ENCODE measurements around the gene DGKB.

DGKB gene

DNA sequence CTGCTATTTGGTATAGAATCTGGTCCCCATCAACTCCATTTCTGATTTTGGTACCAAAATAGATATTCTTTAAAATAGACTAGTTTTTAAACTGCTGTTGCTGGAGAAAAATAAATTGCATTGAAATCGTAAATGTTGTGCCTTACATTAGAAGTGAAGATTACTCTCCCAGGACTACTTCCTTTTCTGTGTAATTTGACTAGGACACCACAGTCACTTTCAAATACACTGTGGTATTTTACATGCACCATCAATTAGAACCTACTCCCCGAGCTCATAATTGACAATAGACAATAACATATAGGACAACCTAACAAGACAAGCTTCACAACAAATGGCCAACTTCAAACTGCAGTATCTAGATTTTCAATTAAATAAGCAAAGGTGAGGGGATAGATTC is 211.5 kb downstream of the DGKB start:
- Histone ChIP-seq H3K27ac (ENCODE audit: low read length, poor library complexity, severe bottlenecking) (no peak overlapping the region), H3K4me2 (ENCODE audit: low read length, poor library complexity, severe bottlenecking) (no peak overlapping the region), H3K36me3 (ENCODE audit: control insufficient read depth in 1 of 2, insufficient read depth in 2 of 2, low read depth in 1 of 2, low read length in 2 of 2) (no peaks in the 10 kb centered on the region), H3K18ac (ENCODE audit: low read depth in 1 of 2, low read length in 2 of 2) (no peak overlapping the region), H2AK5ac (ENCODE audit: low read length, severe bottlenecking) (no peak overlapping the region), H2BK5ac (ENCODE audit: low read depth, low read length, poor library complexity, severe bottlenecking) (no peak overlapping the region), H3K4ac (ENCODE audit: low read depth in 1 of 2, low read length in 2 of 2) (no peak overlapping the region), H2BK12ac (ENCODE audit: low read length in 2 of 2) (no peak overlapping the region), H2BK15ac (ENCODE audit: low read depth, poor library complexity, severe bottlenecking) (no peak overlapping the region), H4K91ac (ENCODE audit: low read length) (no peak overlapping the region), H3K27me3 (ENCODE audit: control insufficient read depth in 1 of 2, insufficient read depth in 1 of 2, low read length in 2 of 2) (no peaks in the 10 kb centered on the region), H2AFZ (ENCODE audit: low read depth, low read length) (no peak overlapping the region), H3K14ac (ENCODE audit: low read length in 2 of 2) (no peak overlapping the region), H3K4me1 (ENCODE audit: control insufficient read depth, insufficient read depth, low read depth, low read length) (no peaks in the 10 kb centered on the region), H3K4me3 (ENCODE audit: insufficient read depth in 1 of 2, low read depth in 1 of 2, low read length in 2 of 2) (no peak overlapping the region), H2BK120ac (ENCODE audit: low read depth, low read length) (no peak overlapping the region), H4K8ac (ENCODE audit: low read length) (no peak overlapping the region), H3K23ac (ENCODE audit: low read length in 2 of 2) (no peak overlapping the region), H3K79me1 (replicated peaks; ENCODE audit: low read length, poor library complexity, severe bottlenecking) (no peaks in the 10 kb centered on the region), H3K9ac (ENCODE audit: low read length) (no peak overlapping the region), H3K9me3 (ENCODE audit: control insufficient read depth, low read length) (no peaks in the 10 kb centered on the region)
- 82% methylated on average over 2 of the region's 2 CpGs for WGBS
- DNase-seq = no peak

DNA sequence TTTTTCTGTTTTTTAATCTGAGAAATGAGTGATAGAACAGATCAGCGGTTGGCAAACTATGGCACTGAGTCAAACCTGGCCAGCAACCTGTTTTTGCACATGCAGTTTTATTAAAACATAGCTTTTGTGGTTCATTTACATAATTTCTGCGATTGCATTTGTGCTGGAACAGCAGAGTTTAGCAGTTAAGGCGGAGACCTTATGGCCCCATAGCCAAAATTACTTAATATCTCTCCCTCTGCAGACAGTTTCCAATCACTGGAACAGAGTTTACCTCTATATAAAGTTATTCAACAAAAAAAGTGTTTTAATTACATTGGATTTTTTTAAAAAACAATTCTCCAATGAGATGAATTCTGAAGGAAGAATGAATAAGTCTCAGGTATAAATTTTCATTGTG is 212.1 kb downstream of the DGKB start:
- H3K36me3 ChIP-seq (ENCODE audit: control insufficient read depth in 1 of 2, insufficient read depth in 2 of 2, low read depth in 1 of 2, low read length in 2 of 2) = no peaks in the 10 kb centered on the region
- no peak overlapping the region for H3K18ac ChIP-seq (ENCODE audit: low read depth in 1 of 2, low read length in 2 of 2)
- H2BK12ac ChIP-seq (ENCODE audit: low read length in 2 of 2) = no peak overlapping the region
- no peak overlapping the region for H2AK5ac ChIP-seq (ENCODE audit: low read length, severe bottlenecking)
- no peak for DNase-seq
- no peak overlapping the region for H2BK15ac ChIP-seq (ENCODE audit: low read depth, poor library complexity, severe bottlenecking)
- H3K9ac ChIP-seq (ENCODE audit: low read length) = no peak overlapping the region
- WGBS = 100% methylated on average over 3 of the region's 3 CpGs
- no peaks in the 10 kb centered on the region for H3K27me3 ChIP-seq (ENCODE audit: control insufficient read depth in 1 of 2, insufficient read depth in 1 of 2, low read length in 2 of 2)
- H2BK120ac ChIP-seq (ENCODE audit: low read depth, low read length) = no peak overlapping the region
- no peak overlapping the region for H3K27ac ChIP-seq (ENCODE audit: low read length, poor library complexity, severe bottlenecking)
- no peaks in the 10 kb centered on the region for H3K79me1 ChIP-seq (replicated peaks; ENCODE audit: low read length, poor library complexity, severe bottlenecking)
- no peaks in the 10 kb centered on the region for H3K9me3 ChIP-seq (ENCODE audit: control insufficient read depth, low read length)
- H3K4ac ChIP-seq (ENCODE audit: low read depth in 1 of 2, low read length in 2 of 2) = no peak overlapping the region
- H3K23ac ChIP-seq (ENCODE audit: low read length in 2 of 2) = no peak overlapping the region
- H3K14ac ChIP-seq (ENCODE audit: low read length in 2 of 2) = no peak overlapping the region
- no peak overlapping the region for H4K8ac ChIP-seq (ENCODE audit: low read length)
- no peak overlapping the region for H2AFZ ChIP-seq (ENCODE audit: low read depth, low read length)
- H3K4me1 ChIP-seq (ENCODE audit: control insufficient read depth, insufficient read depth, low read depth, low read length) = no peaks in the 10 kb centered on the region
- no peak overlapping the region for H3K4me3 ChIP-seq (ENCODE audit: insufficient read depth in 1 of 2, low read depth in 1 of 2, low read length in 2 of 2)
- no peak overlapping the region for H3K4me2 ChIP-seq (ENCODE audit: low read length, poor library complexity, severe bottlenecking)
- H2BK5ac ChIP-seq (ENCODE audit: low read depth, low read length, poor library complexity, severe bottlenecking) = no peak overlapping the region
- no peak overlapping the region for H4K91ac ChIP-seq (ENCODE audit: low read length)

- Histone ChIP-seq H3K23ac (ENCODE audit: low read length in 2 of 2) (no peak overlapping the region), H3K79me1 (replicated peaks; ENCODE audit: low read length, poor library complexity, severe bottlenecking) (no peaks in the 10 kb centered on the region), H2BK15ac (ENCODE audit: low read depth, poor library complexity, severe bottlenecking) (no peak overlapping the region), H4K8ac (ENCODE audit: low read length) (no peak overlapping the region), H3K18ac (ENCODE audit: low read depth in 1 of 2, low read length in 2 of 2) (no peak overlapping the region), H3K4me1 (ENCODE audit: control insufficient read depth, insufficient read depth, low read depth, low read length) (no peaks in the 10 kb centered on the region), H3K14ac (ENCODE audit: low read length in 2 of 2) (no peak overlapping the region), H3K27me3 (ENCODE audit: control insufficient read depth in 1 of 2, insufficient read depth in 1 of 2, low read length in 2 of 2) (no peaks in the 10 kb centered on the region), H3K4me3 (ENCODE audit: insufficient read depth in 1 of 2, low read depth in 1 of 2, low read length in 2 of 2) (no peak overlapping the region), H3K27ac (ENCODE audit: low read length, poor library complexity, severe bottlenecking) (no peak overlapping the region), H3K4ac (ENCODE audit: low read depth in 1 of 2, low read length in 2 of 2) (no peak overlapping the region), H3K9me3 (ENCODE audit: control insufficient read depth, low read length) (no peaks in the 10 kb centered on the region), H3K9ac (ENCODE audit: low read length) (no peak overlapping the region), H4K91ac (ENCODE audit: low read length) (no peak overlapping the region), H2AK5ac (ENCODE audit: low read length, severe bottlenecking) (no peak overlapping the region), H3K36me3 (ENCODE audit: control insufficient read depth in 1 of 2, insufficient read depth in 2 of 2, low read depth in 1 of 2, low read length in 2 of 2) (no peaks in the 10 kb centered on the region), H2BK12ac (ENCODE audit: low read length in 2 of 2) (no peak overlapping the region), H2BK120ac (ENCODE audit: low read depth, low read length) (no peak overlapping the region), H2BK5ac (ENCODE audit: low read depth, low read length, poor library complexity, severe bottlenecking) (no peak overlapping the region), H2AFZ (ENCODE audit: low read depth, low read length) (no peak overlapping the region), H3K4me2 (ENCODE audit: low read length, poor library complexity, severe bottlenecking) (no peak overlapping the region)
- no peak for DNase-seq
- 100% methylated on average over 2 of the region's 5 CpGs for WGBS
Observed at GRCh38 chr7:14690075-14690474, 212.5 kb downstream of the DGKB start.

GRCh38 chr7:14688208-14688607 is 214.3 kb downstream of the DGKB start:
- H3K27me3 ChIP-seq (ENCODE audit: control insufficient read depth in 1 of 2, insufficient read depth in 1 of 2, low read length in 2 of 2) = no peaks in the 10 kb centered on the region
- no peak overlapping the region for H3K18ac ChIP-seq (ENCODE audit: low read depth in 1 of 2, low read length in 2 of 2)
- H3K79me1 ChIP-seq (replicated peaks; ENCODE audit: low read length, poor library complexity, severe bottlenecking) = no peaks in the 10 kb centered on the region
- no peak overlapping the region for H2AFZ ChIP-seq (ENCODE audit: low read depth, low read length)
- H4K8ac ChIP-seq (ENCODE audit: low read length) = no peak overlapping the region
- H3K4me3 ChIP-seq (ENCODE audit: insufficient read depth in 1 of 2, low read depth in 1 of 2, low read length in 2 of 2) = no peak overlapping the region
- no peak overlapping the region for H4K91ac ChIP-seq (ENCODE audit: low read length)
- no peaks in the 10 kb centered on the region for H3K36me3 ChIP-seq (ENCODE audit: control insufficient read depth in 1 of 2, insufficient read depth in 2 of 2, low read depth in 1 of 2, low read length in 2 of 2)
- no peak overlapping the region for H3K4ac ChIP-seq (ENCODE audit: low read depth in 1 of 2, low read length in 2 of 2)
- no peaks in the 10 kb centered on the region for H3K4me1 ChIP-seq (ENCODE audit: control insufficient read depth, insufficient read depth, low read depth, low read length)
- no peak overlapping the region for H3K23ac ChIP-seq (ENCODE audit: low read length in 2 of 2)
- H3K14ac ChIP-seq (ENCODE audit: low read length in 2 of 2) = no peak overlapping the region
- H2AK5ac ChIP-seq (ENCODE audit: low read length, severe bottlenecking) = no peak overlapping the region
- no peak overlapping the region for H3K4me2 ChIP-seq (ENCODE audit: low read length, poor library complexity, severe bottlenecking)
- no peak overlapping the region for H2BK12ac ChIP-seq (ENCODE audit: low read length in 2 of 2)
- no peak overlapping the region for H3K9ac ChIP-seq (ENCODE audit: low read length)
- H3K27ac ChIP-seq (ENCODE audit: low read length, poor library complexity, severe bottlenecking) = no peak overlapping the region
- no peak overlapping the region for H2BK120ac ChIP-seq (ENCODE audit: low read depth, low read length)
- no peak overlapping the region for H2BK15ac ChIP-seq (ENCODE audit: low read depth, poor library complexity, severe bottlenecking)
- H3K9me3 ChIP-seq (ENCODE audit: control insufficient read depth, low read length) = no peaks in the 10 kb centered on the region
- no CpG with 5 or more reads among the region's 3 CpGs for WGBS
- no peak for DNase-seq
- no peak overlapping the region for H2BK5ac ChIP-seq (ENCODE audit: low read depth, low read length, poor library complexity, severe bottlenecking)
